ENCODE results near the gene SCARB2. TPM values are rescaled to one million over a fixed set of nuclear protein-coding genes. Genes with fewer than 3 reads are reported as not detected.

The SCARB2 gene
- total RNA-seq, 2 experiments from 2014 or later, result 3.3 to 4.6 TPM

DNA sequence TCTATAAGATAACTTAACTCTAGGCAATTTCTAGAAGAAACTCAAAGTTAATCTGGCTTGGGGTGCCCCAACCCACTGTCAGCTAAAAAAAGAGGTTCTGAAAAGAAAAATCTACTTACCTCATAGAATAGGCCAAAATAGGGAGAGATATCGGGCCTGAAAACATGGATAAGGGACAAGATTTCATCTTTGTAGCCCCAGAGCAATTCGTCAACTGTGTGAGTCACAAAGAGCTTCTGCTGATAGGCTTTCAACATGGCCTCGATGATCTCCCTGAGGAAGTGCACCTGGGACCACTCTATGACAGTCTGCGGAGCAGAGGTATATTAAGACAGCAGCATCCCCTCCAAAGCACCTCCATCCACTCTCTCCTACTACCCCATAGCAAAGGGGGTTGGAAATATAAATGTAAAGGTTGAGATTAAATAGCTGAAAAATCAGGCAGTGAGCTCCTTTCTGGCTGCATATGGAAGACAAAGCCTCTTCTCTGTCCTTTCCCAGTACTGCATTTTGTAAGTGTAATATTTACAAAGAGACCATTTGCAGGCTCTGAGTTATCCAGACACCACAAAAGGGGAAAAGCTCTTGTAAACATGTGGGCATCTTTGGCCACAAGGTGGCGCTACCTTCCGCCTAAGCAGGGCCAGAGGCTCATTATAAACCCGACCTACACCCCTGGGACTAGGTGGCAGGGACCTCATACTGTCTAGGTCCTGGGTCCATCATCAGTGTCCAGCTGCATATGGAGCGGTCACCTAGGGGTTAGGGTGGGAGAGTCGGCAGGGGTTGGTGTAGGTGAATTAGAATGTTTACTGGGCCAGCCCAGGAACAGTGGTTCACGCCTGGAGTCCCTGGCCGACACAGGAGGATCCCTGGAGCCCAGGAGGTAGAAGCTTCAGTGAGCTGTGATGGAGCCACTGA, 34.0 kb downstream of the SCARB2 start:
- DNase-seq, result peak; percentile 93
- Mint-ChIP-seq H3K36me3 (ENCODE audit: low read depth) (no peaks in the 10 kb centered on the region), H3K4me3 (no peak overlapping the region), H3K9me3 (ENCODE audit: low read depth) (no peaks in the 10 kb centered on the region), H3K4me1 (peaks cover 2% of the 10 kb centered on the region), H3K27ac (no peak overlapping the region), H3K27me3 (no peaks in the 10 kb centered on the region)
- intact Hi-C loops (cut with DNase I, micrococcal nuclease), result loop anchor here (1.0 to 5.0 kb wide), 5 partner anchors 73 to 326 kb away; partner anchors contain the start of gene FAM47E (in 1 of the 2)
- CTCF ChIA-PET, result interaction anchor here (0.5 to 6.7 kb wide), 58 partner anchors 10 to 1244 kb away, joined by 3 to 141 read pairs (median 4); no protein-coding TSS in a partner anchor
- POLR2A ChIA-PET, result interaction anchor here (1.0 to 1.1 kb wide), 2 partner anchors 175 to 199 kb away, joined by 3 to 4 read pairs; no protein-coding TSS in a partner anchor
- ATAC-seq, result peak; percentile 97

DNA sequence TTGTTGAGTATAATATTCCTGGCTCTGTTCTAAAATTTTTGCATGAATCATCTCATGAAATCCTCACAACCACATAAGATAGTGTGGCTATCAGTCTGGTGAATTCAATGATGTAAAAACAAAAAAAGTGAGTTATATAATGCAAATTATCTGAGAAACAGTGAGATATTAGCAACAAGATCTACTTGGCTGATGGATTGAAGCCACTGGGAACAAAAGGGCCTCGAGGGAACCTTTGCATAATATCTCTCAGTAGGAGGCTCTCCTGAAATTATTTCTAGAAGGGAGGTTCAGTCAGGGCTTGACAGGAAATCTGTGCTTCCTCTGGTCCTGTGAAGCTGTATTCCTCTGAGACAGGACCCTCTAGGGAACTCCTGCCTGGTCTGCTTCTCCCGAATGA, 35.3 kb downstream of the SCARB2 start:
- Mint-ChIP-seq H3K4me3 (no peak overlapping the region), H3K9me3 (ENCODE audit: low read depth) (no peaks in the 10 kb centered on the region), H3K36me3 (ENCODE audit: low read depth) (no peaks in the 10 kb centered on the region), H3K4me1 (peaks cover 2% of the 10 kb centered on the region), H3K27me3 (no peaks in the 10 kb centered on the region), H3K27ac (no peak overlapping the region)
- ATAC-seq, result no peak
- DNase-seq, result no peak
- intact Hi-C loops (cut with DNase I, micrococcal nuclease), result no loop called here
- ChIA-PET POLR2A (interaction anchor here (0.6 kb wide), 1 partner anchor 81 kb away, joined by 4 read pairs; no protein-coding TSS in a partner anchor), CTCF (interaction anchor here (0.8 to 6.7 kb wide), 13 partner anchors 8 to 324 kb away, joined by 3 to 141 read pairs (median 5); no protein-coding TSS in a partner anchor)

DNA sequence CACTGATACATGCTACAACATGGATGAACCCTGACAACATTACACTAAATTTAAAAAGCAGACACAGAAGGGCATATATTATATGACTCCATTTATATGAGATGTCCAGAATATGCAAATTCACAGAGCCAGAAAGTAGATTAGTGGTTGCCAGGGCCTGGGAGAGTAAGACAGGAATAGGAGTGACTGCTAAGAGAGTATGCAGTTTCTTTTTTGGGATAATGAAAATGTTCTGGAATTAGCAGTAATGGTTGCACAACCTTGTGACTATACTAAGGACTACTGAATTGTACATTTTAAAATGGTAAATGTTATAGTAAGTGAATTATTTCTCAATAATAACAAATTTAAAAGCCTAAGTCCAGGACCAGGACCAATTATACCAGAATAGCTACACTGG, 35.9 kb downstream of the SCARB2 start:
- Mint-ChIP-seq H3K36me3 (ENCODE audit: low read depth) (peaks cover 4% of the 10 kb centered on the region), H3K27me3 (no peaks in the 10 kb centered on the region), H3K9me3 (ENCODE audit: low read depth) (no peaks in the 10 kb centered on the region), H3K27ac (no peak overlapping the region), H3K4me3 (no peak overlapping the region), H3K4me1 (peaks cover 2% of the 10 kb centered on the region)
- intact Hi-C loops (cut with DNase I, micrococcal nuclease), result no loop called here
- ATAC-seq (no peak), DNase-seq (no peak)
- POLR2A ChIA-PET, result interaction anchor here (0.6 kb wide), 1 partner anchor 80 kb away, joined by 4 read pairs; no protein-coding TSS in a partner anchor
- CTCF ChIA-PET, result interaction anchor here (0.8 to 6.7 kb wide), 7 partner anchors 8 to 199 kb away, joined by 3 to 141 read pairs (median 3); no protein-coding TSS in a partner anchor

DNA sequence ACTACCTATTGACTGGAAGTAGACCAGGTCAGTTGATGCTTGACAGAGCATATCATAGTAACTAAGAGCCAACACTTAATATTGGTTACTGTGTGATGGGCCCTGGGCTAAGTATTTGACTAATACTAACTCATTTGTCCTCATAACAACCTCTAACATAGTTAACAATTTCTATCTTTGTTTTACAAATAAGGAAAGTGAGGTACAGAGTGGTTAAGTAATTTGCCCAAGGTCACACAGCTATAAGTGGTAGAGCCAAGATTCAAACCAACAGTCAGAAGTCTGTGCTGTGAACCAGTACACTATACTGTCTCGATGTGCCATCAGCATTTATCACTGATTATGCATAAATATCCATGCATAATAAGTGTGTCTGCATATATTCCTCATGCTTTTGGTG, 38.3 kb downstream of the SCARB2 start:
- no peak overlapping the region for H3K27ac Mint-ChIP-seq
- H3K9me3 Mint-ChIP-seq (ENCODE audit: low read depth), result no peaks in the 10 kb centered on the region
- ChIA-PET POLR2A (no interaction called here), CTCF (interaction anchor here (0.6 to 0.8 kb wide), 2 partner anchors 178 to 202 kb away, joined by 3 read pairs; no protein-coding TSS in a partner anchor)
- intact Hi-C loops (cut with DNase I, micrococcal nuclease), result no loop called here
- DNase-seq (no peak), ATAC-seq (no peak)
- H3K4me3 Mint-ChIP-seq, result no peak overlapping the region
- H3K36me3 Mint-ChIP-seq (ENCODE audit: low read depth), result peaks cover 7% of the 10 kb centered on the region
- H3K27me3 Mint-ChIP-seq, result no peaks in the 10 kb centered on the region
- H3K4me1 Mint-ChIP-seq, result no peaks in the 10 kb centered on the region

DNA sequence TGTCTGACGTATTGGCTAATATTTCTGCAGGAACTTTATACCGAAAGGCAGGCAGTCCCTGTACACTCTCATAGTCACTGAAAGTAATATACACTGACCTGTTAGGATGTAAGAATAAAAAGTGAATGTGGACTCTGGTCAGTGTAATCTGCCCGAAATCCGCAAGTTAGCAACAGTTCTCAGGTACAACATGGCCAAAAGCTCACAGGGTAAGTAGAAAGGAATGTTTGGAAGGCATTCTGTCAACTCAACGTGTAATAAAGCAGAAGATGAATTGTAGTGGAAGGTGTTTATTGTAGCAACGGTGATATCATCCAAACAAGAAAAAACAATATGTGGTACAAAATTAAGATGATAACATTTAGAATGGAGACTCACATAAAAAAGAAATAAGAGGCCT, 39.4 kb downstream of the SCARB2 start:
- ChIA-PET CTCF (interaction anchor here (1.3 kb wide), 1 partner anchor 203 kb away, joined by 5 read pairs; no protein-coding TSS in a partner anchor), POLR2A (no interaction called here)
- H3K36me3 Mint-ChIP-seq (ENCODE audit: low read depth), result peaks cover 7% of the 10 kb centered on the region
- DNase-seq (no peak), ATAC-seq (no peak)
- H3K27ac Mint-ChIP-seq, result no peak overlapping the region
- no peaks in the 10 kb centered on the region for H3K9me3 Mint-ChIP-seq (ENCODE audit: low read depth)
- intact Hi-C loops (cut with DNase I, micrococcal nuclease), result no loop called here
- no peaks in the 10 kb centered on the region for H3K27me3 Mint-ChIP-seq
- H3K4me1 Mint-ChIP-seq, result no peaks in the 10 kb centered on the region
- H3K4me3 Mint-ChIP-seq, result no peak overlapping the region

DNA sequence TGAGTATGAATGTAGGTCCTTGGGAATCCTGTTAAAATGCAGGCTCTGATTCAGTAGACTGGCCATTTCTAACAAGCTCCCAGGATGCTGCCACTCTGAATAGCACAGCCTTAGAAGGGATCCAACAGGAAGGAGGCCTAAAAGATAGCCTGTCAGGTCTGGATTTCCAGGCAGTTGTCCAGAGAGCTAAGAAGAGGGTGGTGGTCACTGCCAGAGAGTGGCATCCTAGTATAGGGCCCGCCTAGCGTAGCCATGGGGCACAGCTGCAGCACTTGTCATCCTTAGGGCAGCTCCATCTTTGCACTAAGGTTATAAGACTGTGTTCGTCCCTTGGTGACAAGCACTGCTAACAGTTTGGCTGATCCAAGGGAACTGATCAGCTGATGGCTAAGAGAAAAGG, 44.9 kb downstream of the SCARB2 start:
- DNase-seq (no peak), ATAC-seq (no peak)
- POLR2A ChIA-PET, result no interaction called here
- Mint-ChIP-seq H3K4me1 (no peaks in the 10 kb centered on the region), H3K4me3 (no peak overlapping the region), H3K27ac (no peak overlapping the region), H3K27me3 (no peaks in the 10 kb centered on the region), H3K36me3 (ENCODE audit: low read depth) (peaks cover 18% of the 10 kb centered on the region), H3K9me3 (ENCODE audit: low read depth) (no peaks in the 10 kb centered on the region)
- CTCF ChIA-PET, result interaction anchor here (3.3 kb wide), 1 partner anchor 12 kb away, joined by 14 read pairs; no protein-coding TSS in a partner anchor
- intact Hi-C loops (cut with DNase I, micrococcal nuclease), result no loop called here

DNA sequence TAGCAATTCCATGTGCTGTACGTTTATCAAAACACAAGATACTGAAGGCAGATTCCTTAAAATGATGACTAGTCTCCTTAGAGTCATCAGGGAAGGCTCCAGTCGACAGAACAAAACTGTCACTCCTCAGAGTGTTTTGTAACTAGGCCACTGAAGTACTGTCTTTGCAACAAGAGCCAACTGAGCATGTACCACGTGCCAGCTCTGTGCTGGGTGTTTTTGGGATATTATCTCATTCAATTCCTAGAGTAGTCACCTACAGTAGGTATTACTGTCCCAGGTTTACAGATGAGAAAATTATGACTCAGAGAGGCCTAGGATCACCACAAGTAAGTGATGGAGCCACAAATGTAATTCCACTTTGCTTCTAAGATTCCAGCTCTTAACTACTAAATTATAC, 47.1 kb downstream of the SCARB2 start:
- DNase-seq (no peak), ATAC-seq (peak; percentile 36)
- H3K4me3 Mint-ChIP-seq, result no peak overlapping the region
- H3K27me3 Mint-ChIP-seq, result no peaks in the 10 kb centered on the region
- H3K9me3 Mint-ChIP-seq (ENCODE audit: low read depth), result no peaks in the 10 kb centered on the region
- H3K4me1 Mint-ChIP-seq, result no peaks in the 10 kb centered on the region
- peaks cover 11% of the 10 kb centered on the region for H3K36me3 Mint-ChIP-seq (ENCODE audit: low read depth)
- intact Hi-C loops (cut with DNase I, micrococcal nuclease), result no loop called here
- CTCF ChIA-PET, result interaction anchor here (2.1 kb wide), 1 partner anchor 13 kb away, joined by 5 read pairs; no protein-coding TSS in a partner anchor
- POLR2A ChIA-PET, result no interaction called here
- no peak overlapping the region for H3K27ac Mint-ChIP-seq

DNA sequence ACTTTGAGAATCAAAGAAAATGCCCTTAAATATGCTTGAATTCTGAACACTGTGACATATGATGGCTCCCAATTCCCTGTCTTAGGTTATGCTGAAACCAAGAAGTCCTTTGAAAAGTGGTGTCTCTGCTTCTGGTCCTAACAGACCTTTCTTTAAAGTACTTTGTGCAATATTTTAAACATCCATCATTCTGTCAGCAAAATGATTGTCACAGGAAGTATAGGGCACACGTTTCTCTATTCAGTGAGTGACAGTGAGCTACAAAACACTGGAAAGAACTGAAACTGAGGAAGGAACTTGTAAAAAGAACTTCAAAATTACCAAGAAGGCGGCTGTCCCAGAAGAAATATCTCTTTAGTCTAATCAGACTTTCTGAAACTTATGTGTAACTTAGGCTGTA, 53.3 kb downstream of the SCARB2 start:
- H3K27ac Mint-ChIP-seq, result no peak overlapping the region
- H3K4me3 Mint-ChIP-seq, result no peak overlapping the region
- intact Hi-C loops (cut with DNase I, micrococcal nuclease), result no loop called here
- ChIA-PET CTCF (interaction anchor here (4.4 kb wide), 1 partner anchor 20 kb away, joined by 22 read pairs; no protein-coding TSS in a partner anchor), POLR2A (no interaction called here)
- H3K4me1 Mint-ChIP-seq, result no peaks in the 10 kb centered on the region
- peaks cover 6% of the 10 kb centered on the region for H3K36me3 Mint-ChIP-seq (ENCODE audit: low read depth)
- ATAC-seq (no peak), DNase-seq (no peak)
- no peaks in the 10 kb centered on the region for H3K27me3 Mint-ChIP-seq
- no peaks in the 10 kb centered on the region for H3K9me3 Mint-ChIP-seq (ENCODE audit: low read depth)

DNA sequence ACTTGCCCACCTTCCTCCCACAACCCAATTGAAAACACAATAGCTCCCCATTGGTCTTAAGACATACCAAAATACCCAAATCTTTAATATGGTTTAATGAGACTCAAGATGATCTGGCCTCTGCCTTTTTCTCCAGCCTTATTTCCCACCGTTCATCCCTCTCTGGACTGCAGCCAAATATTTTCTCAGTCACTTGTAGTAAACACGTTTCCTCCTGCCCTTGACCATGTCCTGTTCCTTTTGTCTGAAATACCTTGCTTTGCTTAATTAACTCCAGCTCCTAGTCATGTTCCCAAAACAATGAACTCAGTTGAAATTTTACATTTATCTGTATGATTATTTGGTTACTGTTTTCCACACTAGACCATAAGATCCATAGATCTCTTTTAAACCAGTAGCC, 57.0 kb downstream of the SCARB2 start:
- H3K27me3 Mint-ChIP-seq, result no peaks in the 10 kb centered on the region
- H3K4me3 Mint-ChIP-seq, result no peak overlapping the region
- H3K9me3 Mint-ChIP-seq (ENCODE audit: low read depth), result peaks cover 3% of the 10 kb centered on the region
- ChIA-PET POLR2A (no interaction called here), CTCF (interaction anchor here (1.0 to 1.5 kb wide), 3 partner anchors 23 to 222 kb away, joined by 3 to 10 read pairs (median 3); no protein-coding TSS in a partner anchor)
- intact Hi-C loops (cut with DNase I, micrococcal nuclease), result no loop called here
- H3K36me3 Mint-ChIP-seq (ENCODE audit: low read depth), result peaks cover 6% of the 10 kb centered on the region
- no peaks in the 10 kb centered on the region for H3K4me1 Mint-ChIP-seq
- no peak for DNase-seq
- no peak overlapping the region for H3K27ac Mint-ChIP-seq
- ATAC-seq, result no peak

DNA sequence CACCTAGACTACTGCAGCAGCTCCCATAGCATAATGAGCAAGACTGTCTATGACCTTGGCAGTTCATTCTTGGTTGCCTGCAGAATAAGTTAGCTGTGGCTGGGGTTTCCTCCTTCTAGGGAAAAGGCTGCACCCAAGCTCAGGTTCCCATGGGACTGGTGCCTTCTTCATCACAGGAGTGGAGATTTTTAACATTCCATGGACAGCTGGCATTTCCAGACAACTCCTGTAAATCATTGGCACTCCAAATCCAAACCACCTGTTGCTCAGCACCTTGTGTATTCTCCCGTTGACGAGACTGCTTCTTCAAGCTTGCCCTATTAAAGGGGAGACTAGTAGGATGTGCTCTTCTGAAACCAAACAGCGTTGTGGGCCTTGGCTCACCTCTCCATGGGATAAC, 57.6 kb downstream of the SCARB2 start:
- no peak overlapping the region for H3K4me3 Mint-ChIP-seq
- intact Hi-C loops (cut with DNase I, micrococcal nuclease), result no loop called here
- H3K4me1 Mint-ChIP-seq, result no peaks in the 10 kb centered on the region
- ChIA-PET POLR2A (no interaction called here), CTCF (interaction anchor here (1.0 to 1.5 kb wide), 4 partner anchors 24 to 349 kb away, joined by 3 to 10 read pairs (median 3); no protein-coding TSS in a partner anchor)
- no peak overlapping the region for H3K27ac Mint-ChIP-seq
- H3K36me3 Mint-ChIP-seq (ENCODE audit: low read depth), result peaks cover 3% of the 10 kb centered on the region
- H3K27me3 Mint-ChIP-seq, result no peaks in the 10 kb centered on the region
- ATAC-seq (no peak), DNase-seq (no peak)
- H3K9me3 Mint-ChIP-seq (ENCODE audit: low read depth), result peaks cover 3% of the 10 kb centered on the region

DNA sequence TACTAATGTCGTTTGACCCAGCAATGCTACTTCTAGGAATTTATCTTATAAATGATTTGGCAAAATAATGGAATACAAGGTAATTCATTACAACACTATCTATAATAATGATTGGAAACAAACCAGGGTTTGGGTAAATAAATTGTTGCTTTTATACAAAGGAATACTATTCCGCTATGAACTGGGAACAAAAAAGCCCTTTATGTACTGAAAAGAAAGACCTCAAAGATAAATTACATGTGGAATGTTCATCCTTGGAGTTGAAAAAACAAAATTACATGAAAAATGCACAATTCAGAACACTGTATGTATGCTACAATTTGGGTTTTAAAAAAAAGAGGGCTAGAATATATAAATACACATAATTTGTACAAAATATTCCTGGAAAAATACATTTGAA, 60.3 kb downstream of the SCARB2 start:
- Mint-ChIP-seq H3K4me3 (no peak overlapping the region), H3K27ac (no peak overlapping the region), H3K9me3 (ENCODE audit: low read depth) (peaks cover 3% of the 10 kb centered on the region), H3K4me1 (peaks cover 6% of the 10 kb centered on the region), H3K36me3 (ENCODE audit: low read depth) (peaks cover 9% of the 10 kb centered on the region), H3K27me3 (no peaks in the 10 kb centered on the region)
- CTCF ChIA-PET, result no interaction called here
- intact Hi-C loops (cut with DNase I, micrococcal nuclease), result no loop called here
- no peak for ATAC-seq
- no peak for DNase-seq
- POLR2A ChIA-PET, result no interaction called here
